ENCODE measurements around the gene CHCHD3.

- TF ChIP-seq, protein P1, sequence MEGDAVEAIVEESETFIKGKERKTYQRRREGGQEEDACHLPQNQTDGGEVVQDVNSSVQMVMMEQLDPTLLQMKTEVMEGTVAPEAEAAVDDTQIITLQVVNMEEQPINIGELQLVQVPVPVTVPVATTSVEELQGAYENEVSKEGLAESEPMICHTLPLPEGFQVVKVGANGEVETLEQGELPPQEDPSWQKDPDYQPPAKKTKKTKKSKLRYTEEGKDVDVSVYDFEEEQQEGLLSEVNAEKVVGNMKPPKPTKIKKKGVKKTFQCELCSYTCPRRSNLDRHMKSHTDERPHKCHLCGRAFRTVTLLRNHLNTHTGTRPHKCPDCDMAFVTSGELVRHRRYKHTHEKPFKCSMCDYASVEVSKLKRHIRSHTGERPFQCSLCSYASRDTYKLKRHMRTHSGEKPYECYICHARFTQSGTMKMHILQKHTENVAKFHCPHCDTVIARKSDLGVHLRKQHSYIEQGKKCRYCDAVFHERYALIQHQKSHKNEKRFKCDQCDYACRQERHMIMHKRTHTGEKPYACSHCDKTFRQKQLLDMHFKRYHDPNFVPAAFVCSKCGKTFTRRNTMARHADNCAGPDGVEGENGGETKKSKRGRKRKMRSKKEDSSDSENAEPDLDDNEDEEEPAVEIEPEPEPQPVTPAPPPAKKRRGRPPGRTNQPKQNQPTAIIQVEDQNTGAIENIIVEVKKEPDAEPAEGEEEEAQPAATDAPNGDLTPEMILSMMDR (IDR thresholded peaks at IDR 0.05; ENCODE audit: low read depth, low read length) = no peak
- no peak for TF ChIP-seq EZH2phosphoT487 (IDR thresholded peaks at IDR 0.05; ENCODE audit: low read depth)
Measured at GRCh38 chr7:132934017-132934416, 147.9 kb downstream of the CHCHD3 start.
